Skeletal muscle tissue (tissue), 4 donors: ENCODE measurements around the gene SYNGR4. TPM values are rescaled to one million over a fixed set of nuclear protein-coding genes. Genes with fewer than 3 reads are reported as not detected.

ENCODE experiments used
- H3K27ac ChIP-seq: one replicate; pipeline ENCODE4 v1.7.0; 2013; ENCODE audit warnings: mild to moderate bottlenecking, low read depth, low read length, inconsistent platforms
- H3K27me3 ChIP-seq, 3 donors: one replicate each; pipeline ENCODE4 v1.7.0; 2013; ENCODE audit warnings: low read length in 3 of 3; ENCODE audit not compliant: control insufficient read depth in 3 of 3, insufficient read depth in 3 of 3
- H3K36me3 ChIP-seq, 3 donors: one replicate each; pipeline ENCODE4 v1.7.0; 2013; ENCODE audit warnings: low read length in 3 of 3; ENCODE audit not compliant: control insufficient read depth in 3 of 3, insufficient read depth in 3 of 3
- H3K4me1 ChIP-seq, 3 donors: one replicate each; pipeline ENCODE4 v1.7.0; 2013; ENCODE audit warnings: low read length in 3 of 3, mild to moderate bottlenecking in 3 of 3; ENCODE audit not compliant: control insufficient read depth in 3 of 3, insufficient read depth in 3 of 3
- H3K4me3 ChIP-seq, 3 donors: one replicate each; pipeline ENCODE4 v1.7.0; 2013; ENCODE audit warnings: low read length in 3 of 3
- H3K9ac ChIP-seq, 3 donors: one replicate each; pipeline ENCODE4 v1.7.0; 2013; ENCODE audit warnings: low read length in 3 of 3, mild to moderate bottlenecking in 3 of 3, moderate library complexity in 2 of 3, low read depth in 1 of 3
- H3K9me3 ChIP-seq, 3 donors: one replicate each; pipeline ENCODE4 v1.7.0; 2013; ENCODE audit warnings: low read length in 3 of 3; ENCODE audit not compliant: control insufficient read depth in 3 of 3
- total RNA-seq: library from RNA; depleted of rRNA; stranded (reverse); fragments of >200 nt; gene quantifications from one replicate; pipeline ENCODE4 v1.2.3, GENCODE V29; 2014
- donor health status: Osteomylitis.

SYNGR4 gene
- total RNA-seq, 1 donor from 2014 or later: not detected

DNA sequence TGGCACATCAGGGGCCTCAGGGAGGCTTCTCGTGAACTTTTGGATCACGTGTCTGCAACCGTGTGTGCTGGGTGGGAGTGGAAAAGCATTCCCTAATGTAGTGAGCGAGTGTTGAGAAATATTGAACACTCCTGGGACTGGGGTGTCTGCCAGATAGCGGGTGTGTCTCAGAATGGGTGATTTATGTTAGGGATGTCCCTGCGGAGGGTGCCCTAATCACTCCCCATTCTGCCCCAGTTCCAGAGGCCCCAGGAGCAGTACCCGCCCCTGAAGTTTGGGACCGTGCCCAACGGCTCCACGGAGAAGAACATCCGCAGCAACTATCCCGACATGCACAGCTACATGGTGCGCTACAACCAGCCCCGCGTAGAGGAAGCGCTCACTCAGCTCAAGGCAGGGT lies 57.4 kb downstream of the SYNGR4 start:
- no peaks in the 10 kb centered on the region for H3K4me1 ChIP-seq
- no peaks in the 10 kb centered on the region for H3K9me3 ChIP-seq
- H3K9ac ChIP-seq: no peak overlapping the region
- H3K4me3 ChIP-seq: no peak overlapping the region
- peaks cover 0 to 9% (median 7%) of the 10 kb centered on the region in 3 donors for H3K27me3 ChIP-seq
- no peaks in the 10 kb centered on the region for H3K36me3 ChIP-seq
- no peak overlapping the region for H3K27ac ChIP-seq

DNA sequence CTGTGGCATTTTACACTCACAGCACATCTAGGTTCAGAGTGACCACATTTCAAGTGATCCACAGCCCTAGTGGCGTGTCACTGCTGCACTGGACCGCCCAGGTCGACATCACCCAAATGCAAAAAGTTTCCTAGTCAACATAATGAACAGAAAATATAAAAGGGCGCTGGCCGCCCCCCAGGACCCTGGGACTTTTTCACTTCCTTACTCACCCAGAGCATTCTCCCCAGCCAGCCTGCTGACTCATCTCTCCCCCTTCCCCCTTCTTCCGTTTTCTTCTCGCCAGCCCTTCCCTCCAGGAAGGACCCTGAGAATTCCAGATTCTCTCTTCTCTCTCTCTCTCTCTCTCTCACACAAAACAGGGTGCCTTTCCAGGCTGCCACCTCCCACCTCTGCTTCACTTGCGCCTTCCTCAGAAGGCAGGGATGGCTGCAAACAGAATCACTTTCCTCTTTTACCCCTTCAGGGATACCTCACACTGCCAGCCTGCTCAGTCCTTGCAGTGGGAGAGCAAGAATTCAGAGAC lies 60.6 kb downstream of the SYNGR4 start:
- Histone ChIP-seq H3K9ac (no peak overlapping the region), H3K9me3 (no peaks in the 10 kb centered on the region), H3K36me3 (no peaks in the 10 kb centered on the region), H3K4me1 (no peaks in the 10 kb centered on the region), H3K27ac (no peak overlapping the region), H3K27me3 (no peaks in the 10 kb centered on the region), H3K4me3 (no peak overlapping the region)

Other genes starting within 250 kb of the SYNGR4 start
- gene LIG1, start 194.0 kb upstream of the SYNGR4 start, total RNA-seq: 14.6 TPM
- gene ZSWIM9, start 193.7 kb upstream of the SYNGR4 start, total RNA-seq: 1.6 TPM
- gene CARD8, start 108.5 kb upstream of the SYNGR4 start, total RNA-seq: 26.6 TPM
- 2.6 TPM for gene ZNF114, start 94.3 kb upstream of the SYNGR4 start, total RNA-seq
- 72.5 TPM for gene EMP3, start 38.8 kb upstream of the SYNGR4 start, total RNA-seq
- 7.8 TPM for gene TMEM143, start 427 bp upstream of the SYNGR4 start, total RNA-seq
- 47.5 TPM for gene KDELR1, start 27.2 kb downstream of the SYNGR4 start, total RNA-seq
- under 0.01 TPM for gene GRIN2D, start 29.3 kb downstream of the SYNGR4 start, total RNA-seq
- gene GRWD1, start 81.6 kb downstream of the SYNGR4 start, total RNA-seq: 8.4 TPM
- 1.0 TPM for gene KCNJ14, start 91.2 kb downstream of the SYNGR4 start, total RNA-seq
- 33.4 TPM for gene CYTH2, start 105.0 kb downstream of the SYNGR4 start, total RNA-seq
- not detected for gene LMTK3, start 147.5 kb downstream of the SYNGR4 start, total RNA-seq
- gene SULT2B1, start 187.8 kb downstream of the SYNGR4 start, total RNA-seq: not detected
- gene SPACA4, start 242.4 kb downstream of the SYNGR4 start, total RNA-seq: not detected